Heart left ventricle (tissue), 13 donors: ENCODE measurements around the gene NCOA5.

Experiments
- POLR2A ChIP-seq, 2 donors: fragments of 450-650 bp; IDR thresholded peaks; one replicate each; pipeline ENCODE4 v1.6.1; 2017; ENCODE audit warnings: antibody characterized with exemption in 2 of 2, mild to moderate bottlenecking in 2 of 2, moderate library complexity in 2 of 2
- TF ChIP-seq, protein P1 (sequence below), 12 donors: fragments of 200-600 bp; sonication (generic) in 4 of 12; IDR thresholded peaks; one replicate each; pipeline versions ENCODE4 v1.5.0 to v1.8.0; 2018 to 2022; ENCODE audit warnings: antibody characterized with exemption in 12 of 12, mild to moderate bottlenecking in 5 of 12
- donor health status: ischemic (EF 13 %, LVEDD 7.1; RV severe dilation, severe dysfunction).
- donor health status: DM: no; HTN: yes; CAD: no.
- donor health status: DM: no; HTN: no; CAD: no.
- donor health status: ischemic (EF 25% LVEDD 6.9; RV normal size, moderate dysfunction).
- donor health status: ischemic (EF 25% LVEDD 5.7; RV mildly dilated, moderate dysfunction).
- donor health status: ischemic (EF 35%, LVEDD 5.7; RV mildly dilated, moderate dysfunction).
- donor health status: nonischemic (EF 11% LVEDD 7.7; RV severe dilation, severe dysfunction).
- donor health status: DM: yes; HTN: yes; CAD: no.
- donor health status: PGD.
- donor health status: ischemic (EF 29% LVEDD 5.4; RV normal size, mild dysfunction).
- donor health status: nonischemic (EF 23%, LVEDD 6.1; RV moderate dilation, normal function).

DNA sequence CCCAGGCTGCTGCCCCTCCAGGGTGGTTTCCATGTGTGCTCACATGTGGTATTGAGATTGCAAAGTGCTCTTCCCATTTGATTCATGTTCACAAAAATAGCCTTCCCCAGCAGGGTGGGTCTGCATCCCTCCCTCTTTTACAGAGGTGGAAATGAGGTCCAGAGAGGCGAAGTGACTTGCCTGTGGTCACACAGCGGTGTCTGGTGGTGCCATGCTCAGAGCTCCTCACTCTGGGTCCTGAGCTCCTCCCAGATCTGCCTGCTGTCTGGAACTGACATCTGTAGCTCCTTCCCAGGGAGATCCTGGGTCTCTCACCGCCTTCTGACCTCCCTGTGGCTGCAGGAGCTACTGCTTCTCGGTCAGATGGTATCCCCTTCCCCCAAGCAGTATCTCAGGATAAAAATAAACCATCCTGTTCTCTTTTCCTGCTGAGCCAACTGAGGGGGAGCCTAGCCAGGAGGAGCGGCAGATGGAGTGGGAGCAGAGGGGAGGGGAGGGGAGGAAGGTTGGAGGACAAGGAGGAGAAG lies 40.3 kb upstream of the NCOA5 start:
- TF ChIP-seq, protein P1, sequence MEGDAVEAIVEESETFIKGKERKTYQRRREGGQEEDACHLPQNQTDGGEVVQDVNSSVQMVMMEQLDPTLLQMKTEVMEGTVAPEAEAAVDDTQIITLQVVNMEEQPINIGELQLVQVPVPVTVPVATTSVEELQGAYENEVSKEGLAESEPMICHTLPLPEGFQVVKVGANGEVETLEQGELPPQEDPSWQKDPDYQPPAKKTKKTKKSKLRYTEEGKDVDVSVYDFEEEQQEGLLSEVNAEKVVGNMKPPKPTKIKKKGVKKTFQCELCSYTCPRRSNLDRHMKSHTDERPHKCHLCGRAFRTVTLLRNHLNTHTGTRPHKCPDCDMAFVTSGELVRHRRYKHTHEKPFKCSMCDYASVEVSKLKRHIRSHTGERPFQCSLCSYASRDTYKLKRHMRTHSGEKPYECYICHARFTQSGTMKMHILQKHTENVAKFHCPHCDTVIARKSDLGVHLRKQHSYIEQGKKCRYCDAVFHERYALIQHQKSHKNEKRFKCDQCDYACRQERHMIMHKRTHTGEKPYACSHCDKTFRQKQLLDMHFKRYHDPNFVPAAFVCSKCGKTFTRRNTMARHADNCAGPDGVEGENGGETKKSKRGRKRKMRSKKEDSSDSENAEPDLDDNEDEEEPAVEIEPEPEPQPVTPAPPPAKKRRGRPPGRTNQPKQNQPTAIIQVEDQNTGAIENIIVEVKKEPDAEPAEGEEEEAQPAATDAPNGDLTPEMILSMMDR (IDR thresholded peaks at IDR 0.05) = no peak
- no peak for TF ChIP-seq POLR2A (IDR thresholded peaks at IDR 0.05)
